CD4-positive, alpha-beta T cell treated with Interleukin-4 for 1 hour (primary cell): ENCODE measurements around the gene PXMP4.

Source experiments
- DNase-seq, 2 donors: peaks; one replicate each; pipeline ENCODE4 v3.0.0-alpha.2; 2020 to 2022

PXMP4 gene

DNA sequence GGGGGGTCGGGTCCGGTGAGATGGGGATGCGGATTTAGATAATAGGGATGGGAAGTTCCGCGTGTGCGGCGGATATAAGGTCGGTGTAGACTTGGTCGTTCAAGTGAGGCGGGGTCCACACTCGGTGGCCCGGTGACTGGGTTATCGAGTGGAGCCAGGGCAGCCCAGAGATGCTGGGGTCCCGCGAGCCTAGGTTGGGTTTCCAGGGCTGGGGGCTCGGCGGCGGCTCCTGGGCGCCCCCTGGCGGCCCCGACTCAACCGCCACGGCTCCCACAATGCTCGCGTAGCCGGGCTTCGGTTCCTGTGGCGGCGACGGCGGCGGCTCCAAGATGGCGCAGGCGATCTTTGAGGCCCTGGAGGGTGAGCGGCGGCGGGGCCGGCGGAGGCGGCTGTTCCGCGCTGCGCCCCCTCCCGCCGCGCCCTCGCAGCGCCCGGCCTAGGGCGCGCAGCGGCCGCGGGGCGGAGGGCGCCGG, 11.6 kb upstream of the PXMP4 start, which contains the start of gene ZNF341:
ZNF341 (plus strand) TSS at position 304 of the 473 bp plus-strand sequence; CDS start at position 330, 26 bp downstream.
- peak; percentile 93 for DNase-seq

DNA sequence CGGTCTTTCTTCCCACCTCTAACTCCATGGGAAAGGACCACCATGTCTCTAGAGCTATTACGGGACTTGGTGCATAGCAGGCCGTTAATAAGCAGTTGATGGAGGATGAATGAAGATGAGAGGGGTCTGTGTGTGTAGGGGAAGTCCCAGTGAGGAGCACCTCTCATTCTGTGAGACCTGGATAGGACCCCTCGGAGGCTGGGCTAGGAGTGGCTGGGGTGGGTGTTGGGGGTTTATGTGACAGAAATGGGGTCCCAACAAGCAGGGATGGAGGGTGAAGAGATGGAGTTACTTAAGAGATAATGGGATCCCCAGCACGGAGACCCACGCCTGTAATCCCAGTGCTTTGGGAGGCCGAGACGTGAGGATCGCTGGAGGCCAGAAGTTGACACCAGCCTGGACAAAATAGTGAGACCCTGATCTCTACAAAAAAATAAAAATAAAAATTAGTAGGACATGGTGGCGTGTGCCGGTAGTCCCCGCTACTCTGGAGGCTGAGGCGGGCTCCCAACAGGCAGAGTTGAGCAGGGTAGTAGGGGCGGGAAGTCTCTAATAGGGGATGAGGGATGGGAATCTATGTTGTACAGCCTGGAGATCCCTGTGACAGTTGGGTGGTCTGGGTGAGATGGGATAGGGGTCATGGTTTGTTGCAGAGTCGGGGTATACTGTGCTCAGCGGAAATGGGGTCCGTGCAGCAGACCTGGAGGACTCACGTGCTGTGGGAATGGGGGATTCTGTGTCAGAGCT, 11.0 kb upstream of the PXMP4 start:
- no peak for DNase-seq

DNA sequence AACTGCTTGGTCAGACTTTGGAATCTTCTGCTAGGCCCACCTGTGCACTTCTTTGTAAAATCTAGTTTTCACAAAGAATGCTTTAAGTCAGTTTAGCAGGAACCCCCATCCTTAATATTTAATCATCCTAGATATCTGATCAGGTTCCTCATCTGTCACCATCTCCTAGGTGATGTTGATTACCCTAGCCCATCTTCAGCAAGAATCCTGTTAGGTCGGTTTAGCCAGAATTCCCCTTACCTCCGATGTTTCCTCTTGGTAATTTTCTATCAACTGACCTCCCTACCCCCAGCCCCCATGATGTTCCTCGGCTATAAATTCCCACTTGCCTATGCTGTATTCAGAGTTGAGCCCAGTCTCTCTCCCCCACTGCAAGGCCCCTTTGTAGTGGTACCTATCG, 9.0 kb upstream of the PXMP4 start:
- DNase-seq: no peak

DNA sequence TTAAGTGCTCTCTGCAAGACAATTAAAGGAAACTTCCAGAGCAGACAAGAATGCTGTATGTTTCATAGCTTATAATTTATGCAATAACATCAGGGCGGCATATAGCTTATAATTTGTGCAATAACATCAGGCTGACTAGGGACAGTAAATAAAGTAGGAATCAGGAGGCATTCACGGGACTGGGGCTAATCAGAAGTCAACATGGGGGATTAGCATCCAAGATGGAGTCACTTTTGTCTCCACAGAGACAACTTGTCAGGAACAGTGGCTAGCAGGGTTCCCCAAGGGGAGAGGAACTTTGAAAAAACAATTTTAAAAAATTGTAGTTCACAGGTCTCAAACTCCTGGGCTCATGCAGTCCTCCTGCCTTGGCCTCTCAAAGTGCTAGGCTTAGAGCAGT, 8.4 kb upstream of the PXMP4 start:
- no peak for DNase-seq

DNA sequence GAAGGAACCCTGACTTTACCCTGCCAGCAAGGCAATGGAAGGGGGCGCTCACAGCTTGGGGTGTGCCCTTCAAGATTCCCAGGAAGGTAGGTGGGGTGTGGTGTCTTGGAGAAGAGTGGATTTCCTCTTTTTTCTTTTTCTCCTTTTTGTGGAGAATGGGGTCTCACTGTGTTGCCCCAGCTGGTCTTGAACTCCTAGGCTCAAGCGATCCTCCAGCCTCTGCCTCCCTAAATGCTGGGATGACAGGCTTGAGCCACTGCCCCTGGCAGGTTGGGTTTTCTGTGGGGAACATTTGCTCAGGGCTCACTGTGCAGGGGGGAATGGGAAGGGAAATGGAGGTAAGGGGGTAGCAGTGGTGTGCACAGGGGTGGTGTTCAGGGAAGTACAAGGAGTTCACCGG, 7.7 kb upstream of the PXMP4 start:
- DNase-seq: no peak

DNA sequence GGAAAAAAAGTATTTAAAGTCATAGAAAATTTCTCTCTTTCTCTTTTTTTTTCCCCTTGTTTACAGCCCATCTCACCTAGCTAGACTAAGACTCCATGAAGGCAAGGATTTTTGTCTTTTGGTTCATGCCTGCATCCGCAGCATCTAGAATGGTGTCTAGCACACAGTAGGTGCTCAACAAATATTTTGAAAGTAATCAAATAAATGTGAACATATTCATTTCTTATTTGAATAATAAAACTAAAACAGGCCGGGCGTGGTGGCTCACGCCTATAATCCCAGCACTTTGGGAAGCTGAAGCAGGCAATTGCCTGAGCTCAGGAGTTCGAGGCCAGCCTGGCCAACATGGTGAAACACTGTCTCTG, 7.0 kb upstream of the PXMP4 start:
- DNase-seq: no peak

DNA sequence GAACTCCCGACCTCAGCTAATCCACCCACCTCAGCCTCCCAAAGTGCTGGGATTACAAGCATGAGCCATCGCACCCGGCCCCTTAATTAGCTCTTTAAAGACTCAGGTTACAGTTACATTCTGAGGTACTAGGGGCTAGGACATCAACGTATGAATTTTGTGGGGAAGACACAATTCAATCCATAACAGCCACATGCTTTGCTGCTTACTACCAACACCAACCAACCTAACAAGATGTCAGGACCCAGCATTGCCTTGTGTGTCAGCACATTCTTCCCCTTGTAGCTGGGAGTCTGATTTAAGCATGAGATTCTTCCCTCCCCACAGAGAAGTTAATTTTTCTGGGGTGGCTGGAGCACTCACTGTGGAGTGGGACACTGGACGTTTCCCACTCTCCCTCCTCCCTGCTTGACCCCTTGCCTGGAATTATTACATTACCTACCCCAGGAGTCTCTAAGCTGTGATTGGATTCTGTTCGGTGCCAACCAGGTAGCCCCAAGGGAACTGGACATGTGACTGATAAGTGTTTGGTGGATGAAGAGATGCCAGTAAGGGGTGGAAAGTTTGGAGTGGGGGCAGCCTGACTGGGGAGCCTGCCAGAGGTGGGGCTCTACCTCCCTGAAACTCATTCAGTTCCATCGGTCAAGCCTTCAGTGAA, 5.6 kb upstream of the PXMP4 start:
- no peak for DNase-seq

DNA sequence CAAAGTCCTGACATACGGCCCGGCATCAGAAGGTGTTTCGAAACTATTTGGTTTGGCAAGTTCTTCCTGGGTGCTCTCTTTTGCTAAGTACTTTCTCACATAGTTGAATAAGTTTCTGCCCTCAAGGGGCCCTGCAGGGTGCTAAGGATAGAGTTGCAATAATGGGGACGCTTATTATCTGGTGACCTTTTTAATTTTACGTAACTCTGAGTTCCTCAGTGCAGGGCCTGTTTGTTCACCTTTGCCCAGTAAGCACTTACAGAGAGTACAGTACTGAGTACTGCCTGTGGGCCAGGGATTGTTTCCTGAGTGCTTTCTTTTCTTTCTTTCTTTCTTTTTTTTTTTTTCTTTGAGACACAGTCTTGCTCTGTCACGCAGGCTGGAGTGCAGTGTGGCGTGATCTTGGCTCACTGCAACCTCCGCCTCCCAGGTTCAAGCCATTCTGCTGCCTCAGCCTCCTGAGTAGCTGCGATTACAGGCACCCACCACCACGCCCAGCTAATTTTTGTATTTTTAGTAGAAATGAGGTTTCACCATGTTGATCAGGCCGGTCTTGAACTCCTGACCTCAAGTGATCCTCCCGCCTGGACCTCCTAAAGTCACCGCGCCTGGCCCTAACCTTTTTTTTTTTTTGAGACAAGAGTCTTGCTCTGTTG, 4.5 kb upstream of the PXMP4 start:
- DNase-seq: peak in 1 of 2 donors; percentile 25

DNA sequence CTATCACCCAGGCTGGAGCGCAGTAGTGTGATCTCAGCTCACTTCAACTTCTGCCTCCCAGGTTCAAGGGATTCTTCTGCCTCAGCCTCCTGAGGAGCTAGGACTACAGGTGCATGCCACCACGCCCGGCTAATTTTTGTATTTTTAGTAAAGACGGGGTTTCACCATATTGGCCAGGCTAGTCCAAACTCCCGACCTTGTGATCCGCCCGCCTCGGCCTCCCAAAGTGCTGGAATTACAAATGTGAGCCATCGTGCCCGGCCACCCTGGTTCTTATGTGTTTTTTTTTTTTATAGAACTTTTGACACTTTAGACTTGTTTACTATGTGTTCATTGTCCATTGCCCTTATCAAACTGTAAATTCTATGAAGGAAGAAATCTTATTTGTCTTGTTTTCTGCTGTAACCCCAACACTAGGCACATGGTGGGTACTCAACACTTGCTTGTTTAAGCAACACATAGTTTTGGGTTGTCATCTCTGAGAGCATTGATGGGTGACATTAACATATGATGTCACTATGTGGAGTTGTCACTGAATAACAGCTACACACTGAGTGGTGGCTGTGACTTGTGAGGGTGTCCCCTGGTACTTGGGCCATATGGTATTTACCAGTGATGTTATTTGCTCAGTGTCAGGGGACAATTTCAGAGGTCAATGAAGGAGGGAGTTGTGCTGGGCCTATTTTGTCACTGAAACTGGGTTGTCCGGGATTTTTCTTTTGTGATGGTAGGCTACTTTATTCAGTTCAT, 1.5 kb upstream of the PXMP4 start:
- DNase-seq: no peak

DNA sequence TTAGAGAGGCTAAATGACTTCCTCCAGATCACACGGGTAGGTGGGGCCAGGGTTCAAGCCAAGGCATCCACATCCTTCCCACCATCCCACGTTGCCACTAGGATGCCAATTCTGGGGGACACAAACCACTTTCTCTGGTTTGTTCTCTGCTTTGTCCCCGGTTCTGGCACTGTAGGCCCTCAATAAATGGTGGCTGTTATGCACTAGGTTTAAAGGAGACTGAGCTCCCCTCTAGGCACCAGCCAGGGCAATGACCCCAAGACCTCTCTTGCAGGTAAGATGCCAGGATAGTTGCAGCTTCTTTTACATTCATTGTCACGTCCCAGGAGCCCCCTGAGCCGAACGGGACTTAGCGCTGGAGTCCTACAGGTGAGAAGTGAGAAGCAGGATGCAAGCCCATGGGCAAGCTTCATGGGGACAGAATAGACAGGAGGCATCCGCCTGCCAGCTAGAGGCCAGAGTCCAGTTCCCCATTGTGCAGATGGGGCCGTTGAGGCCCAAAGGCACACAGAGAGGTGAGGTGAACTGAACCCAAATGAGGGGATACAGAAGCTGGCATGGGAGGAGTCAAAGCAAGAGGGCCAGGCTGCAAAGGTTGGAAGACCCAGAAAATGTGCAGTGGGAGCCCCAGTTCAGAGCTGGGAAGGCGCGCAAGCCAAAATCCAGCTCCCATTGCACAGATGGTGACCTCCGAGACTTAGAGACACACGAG, 677 bp downstream of the PXMP4 start:
- no peak for DNase-seq

DNA sequence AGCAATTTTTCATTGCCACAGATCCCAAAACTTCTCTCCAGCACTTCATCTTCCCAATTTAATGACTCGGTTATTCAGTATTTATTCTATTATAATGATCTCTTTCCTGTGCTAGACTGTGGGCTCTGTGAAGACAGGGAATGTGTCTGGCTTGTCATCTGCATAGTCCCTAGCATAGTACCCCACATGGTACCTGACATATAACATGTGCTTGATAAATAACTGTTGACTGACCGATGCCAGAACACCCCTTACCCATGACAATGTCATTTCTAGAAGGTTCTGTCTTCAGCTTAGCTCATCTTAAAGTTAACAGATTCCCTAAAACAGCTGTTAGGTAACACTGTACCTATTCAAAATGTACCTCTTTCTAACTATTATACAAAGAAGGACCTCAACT, 3.6 kb downstream of the PXMP4 start:
- DNase-seq: no peak

DNA sequence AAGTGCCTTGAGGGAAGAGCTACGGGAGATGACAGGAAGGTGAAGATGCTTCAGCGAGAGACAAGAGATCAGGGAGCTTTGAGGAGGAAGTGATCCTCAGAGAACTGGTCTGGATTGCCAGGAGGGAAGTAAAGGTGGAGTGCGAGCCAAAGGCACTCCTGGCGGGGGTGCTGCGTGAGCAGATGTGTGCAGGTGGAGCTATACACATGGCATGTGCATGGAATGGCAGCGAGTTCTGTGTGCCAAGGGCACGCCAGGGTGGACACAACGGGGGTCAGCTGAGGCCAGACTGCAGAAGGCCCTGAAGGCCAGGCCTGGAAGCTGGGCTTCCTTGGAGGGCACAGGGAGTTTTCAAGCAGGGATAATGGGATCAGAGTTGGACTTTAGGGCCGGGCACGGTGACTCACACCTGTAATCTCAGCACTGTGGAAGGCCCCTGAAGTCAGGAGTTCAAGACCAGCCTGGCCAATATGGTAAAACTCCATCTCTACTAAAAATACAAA, 6.2 kb downstream of the PXMP4 start:
- no peak for DNase-seq

DNA sequence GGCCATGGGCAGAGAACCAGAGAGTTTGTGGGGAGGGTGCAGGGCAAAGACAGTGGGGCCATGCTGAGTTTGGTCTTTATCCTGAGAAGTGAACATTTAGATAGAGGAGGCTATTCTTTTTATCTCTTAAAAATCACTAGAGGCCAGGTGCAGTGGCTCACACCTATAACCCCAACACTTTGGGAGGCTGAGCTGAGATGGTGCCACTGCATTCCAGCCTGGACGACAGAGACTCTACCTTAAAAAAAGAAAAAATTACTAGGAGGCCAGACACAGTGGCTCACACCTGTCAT, 8.7 kb downstream of the PXMP4 start:
- DNase-seq: no peak

DNA sequence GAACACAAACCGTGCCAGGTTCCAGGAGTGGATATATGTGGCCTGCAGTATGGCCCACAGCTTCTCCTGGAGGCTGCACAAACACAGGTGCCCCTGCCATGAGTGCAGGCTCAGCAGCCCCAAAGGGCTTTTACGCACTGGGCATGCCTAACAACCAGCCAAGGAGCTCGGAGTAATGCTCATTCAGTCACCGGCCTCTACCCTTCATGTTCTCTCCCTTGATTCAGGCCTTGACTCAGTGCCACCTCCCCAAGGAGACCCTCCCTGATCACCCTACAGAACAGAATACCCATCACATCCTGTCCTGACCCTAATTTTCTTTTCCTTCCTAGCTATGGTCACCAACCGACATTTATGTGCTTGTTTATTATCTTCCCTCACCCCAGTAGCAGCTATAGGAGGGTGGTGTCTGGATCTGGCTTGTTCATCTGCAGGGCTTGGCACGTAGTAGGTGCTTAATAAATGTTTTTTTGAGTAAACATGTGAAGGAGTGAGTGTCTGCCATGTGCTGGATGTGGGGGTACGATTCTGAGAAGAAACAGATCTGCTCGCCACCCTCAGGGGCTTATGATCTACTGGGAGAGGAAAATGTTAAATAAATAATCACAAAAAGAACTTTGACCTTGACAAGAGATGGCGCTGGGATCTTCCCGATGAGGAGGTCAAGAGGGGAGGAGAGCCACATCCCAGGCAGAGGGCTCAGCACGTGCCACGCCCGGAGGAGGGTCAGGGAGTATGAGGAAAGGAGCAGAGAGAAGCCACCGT, 9.2 kb downstream of the PXMP4 start:
- DNase-seq: no peak

DNA sequence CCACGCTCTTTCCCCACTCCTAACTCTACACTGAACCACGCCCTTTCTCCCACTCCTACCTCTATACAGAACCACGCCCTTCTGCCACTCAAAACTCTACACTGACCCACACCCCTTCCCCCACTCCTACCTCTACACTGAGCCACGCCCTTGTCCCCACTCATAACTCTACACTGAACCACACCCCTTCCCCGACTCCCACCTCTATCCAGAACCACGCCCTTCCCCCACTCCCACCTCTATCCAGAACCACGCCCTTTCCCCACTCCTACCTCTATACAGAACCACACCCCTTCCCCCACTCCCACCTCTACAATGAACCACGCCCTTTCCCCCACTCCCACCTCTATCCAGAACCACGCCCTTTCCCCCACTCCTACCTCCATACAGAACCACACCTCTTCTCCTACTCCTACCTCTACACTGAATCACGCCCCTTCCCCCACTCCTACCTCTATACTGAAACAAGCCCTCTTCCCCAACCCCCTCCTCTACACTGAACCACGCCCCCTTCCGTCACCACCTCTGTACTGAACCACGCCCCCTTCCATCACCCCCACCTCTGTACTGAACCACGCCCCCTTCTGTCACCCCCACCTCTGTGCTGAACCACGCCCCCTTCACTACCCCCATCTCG, 10.1 kb downstream of the PXMP4 start:
- no peak for DNase-seq

DNA sequence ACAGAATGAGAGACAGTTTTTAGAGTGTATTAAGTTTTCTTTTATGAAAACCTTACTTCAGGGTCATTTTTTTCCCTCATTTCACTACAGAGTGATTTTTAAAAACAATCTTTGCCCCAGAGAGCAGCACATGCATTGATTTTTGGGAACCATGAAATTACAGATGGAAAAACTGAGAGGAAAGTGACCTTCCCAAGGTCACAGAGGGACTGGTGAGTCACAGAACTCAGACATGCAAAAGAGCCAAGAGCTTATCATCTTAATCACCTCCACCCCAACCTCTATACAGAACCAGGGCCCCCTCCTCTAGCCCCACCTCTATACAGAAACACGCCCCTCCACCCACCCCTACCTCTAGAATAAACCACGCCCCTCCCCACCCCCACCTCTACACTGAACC, 10.7 kb downstream of the PXMP4 start:
- DNase-seq: no peak

DNA sequence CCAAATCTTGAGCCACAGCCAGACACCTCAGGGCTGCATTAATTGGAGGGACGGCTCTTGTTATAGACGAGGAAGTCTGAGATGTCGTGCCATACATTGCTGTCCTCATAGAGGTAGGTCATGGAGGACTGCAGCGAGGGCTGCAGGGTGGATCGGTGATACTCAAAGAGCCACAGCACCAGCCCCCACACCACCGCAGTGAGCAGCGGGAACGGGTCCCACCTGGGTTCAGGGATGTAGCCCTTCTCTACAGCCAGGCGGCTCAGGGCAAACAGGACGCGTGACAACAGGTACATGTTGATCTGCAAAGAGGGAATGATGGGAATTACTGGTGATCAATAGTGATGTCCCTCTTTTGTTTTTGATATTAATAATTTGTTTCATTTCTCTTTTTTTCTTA, 12.4 kb downstream of the PXMP4 start:
- no peak for DNase-seq

DNA sequence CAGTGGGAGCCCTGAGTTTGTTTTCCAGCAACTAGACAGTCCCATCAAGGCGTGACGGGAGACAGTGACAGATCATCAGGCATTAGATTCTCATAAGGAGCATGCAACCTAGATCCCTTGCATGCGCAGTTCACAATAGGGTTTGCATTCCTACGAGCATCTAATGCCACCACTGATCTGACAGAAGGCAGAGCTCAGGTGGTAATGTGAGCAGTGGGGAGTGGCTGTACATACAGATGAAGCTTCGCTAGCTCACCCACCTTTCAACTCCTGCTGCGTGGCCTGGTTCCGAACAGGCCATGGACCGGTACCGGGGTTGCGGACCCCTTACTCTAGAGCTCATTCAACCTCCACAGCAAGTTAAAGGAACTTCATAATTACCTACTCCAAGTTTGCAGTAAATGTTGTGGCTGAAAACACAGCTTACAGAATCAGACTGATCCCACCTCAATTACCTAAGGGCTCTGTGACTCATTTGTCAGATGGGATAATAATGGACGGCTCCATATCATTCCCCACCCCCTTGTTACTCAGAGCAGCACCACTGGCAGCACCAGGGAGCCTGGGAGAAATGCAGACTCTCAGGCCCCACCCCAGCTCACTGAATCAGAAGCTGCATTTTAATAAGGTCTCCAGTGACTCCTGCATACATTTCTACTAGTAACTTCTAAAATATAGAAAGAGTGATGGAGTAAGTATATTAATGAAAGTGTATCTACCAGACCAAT, 15.7 kb downstream of the PXMP4 start:
- DNase-seq: no peak

DNA sequence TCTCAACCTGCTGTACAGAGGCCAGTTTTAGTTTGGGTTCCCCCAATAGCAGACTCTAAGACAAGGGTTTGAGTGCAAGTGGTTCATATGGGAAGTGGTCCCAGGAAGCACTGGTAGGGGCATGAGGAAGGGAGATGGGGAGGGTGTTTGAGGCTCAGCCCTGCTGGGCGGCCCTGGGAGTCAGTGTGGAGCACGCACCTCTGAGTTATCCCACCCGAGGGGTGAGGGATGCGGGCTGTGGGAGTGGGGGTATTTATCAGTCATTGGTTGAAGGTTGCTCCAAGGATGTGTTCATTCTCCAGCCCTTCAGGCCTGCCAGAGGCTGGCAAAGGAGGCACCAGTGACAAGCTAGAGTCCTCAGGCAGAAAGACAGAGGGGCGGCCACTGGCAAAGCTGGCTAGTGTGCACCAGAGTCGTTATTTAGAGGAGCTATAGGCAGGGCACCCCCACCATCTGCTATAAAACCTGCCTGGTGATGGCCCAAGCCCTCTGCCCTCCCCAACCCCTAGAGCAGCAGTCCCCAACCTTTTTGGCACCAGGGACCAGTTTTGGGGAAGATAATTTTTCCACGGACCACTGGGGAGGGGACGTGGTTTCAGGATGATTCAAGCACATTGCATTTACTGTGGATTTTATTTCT, 16.5 kb downstream of the PXMP4 start:
- no peak for DNase-seq

DNA sequence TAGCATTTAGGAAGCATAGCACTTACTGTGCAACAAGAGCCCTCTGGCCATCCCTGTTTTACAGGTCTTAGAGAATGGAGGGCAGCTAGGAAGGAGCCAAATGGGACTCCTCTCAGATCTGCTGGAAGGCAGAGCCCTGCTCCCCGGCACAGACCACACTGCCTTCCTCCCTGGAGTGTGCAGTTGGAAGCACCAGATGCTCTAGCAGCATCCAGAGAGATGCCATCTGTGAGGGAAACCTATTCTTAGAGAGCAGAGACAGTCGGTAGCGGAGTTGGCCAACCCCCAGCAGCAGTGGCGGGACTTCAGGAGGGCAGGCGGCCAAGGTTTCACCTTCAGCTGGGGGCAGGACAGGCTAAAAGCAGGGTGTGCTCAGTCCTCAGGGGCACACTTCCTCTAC, 17.2 kb downstream of the PXMP4 start:
- no peak for DNase-seq
